ENCODE data around the gene THSD4. TPM values are rescaled to one million over a fixed set of nuclear protein-coding genes. Genes with fewer than 3 reads are reported as not detected.

Gene THSD4
- total RNA-seq, 2 experiments from 2014 or later: not detected

- no peak overlapping the region for H3K27ac ChIP-seq (ENCODE audit: low read depth in 1 of 2, low read length in 2 of 2)
- DNase-seq (no peak), ATAC-seq (ENCODE audit: poor library complexity) (no peak)
- no peaks in the 10 kb centered on the region for H3K36me3 ChIP-seq (ENCODE audit: insufficient read depth, low read length)
- Mint-ChIP-seq H3K36me3 (ENCODE audit: low read depth) (no peaks in the 10 kb centered on the region), H3K27ac (no peak overlapping the region), H3K27me3 (peaks cover 5% of the 10 kb centered on the region), H3K4me1 (ENCODE audit: low read depth) (no peaks in the 10 kb centered on the region), H3K9me3 (no peaks in the 10 kb centered on the region), H3K4me3 (no peak overlapping the region)
- ChIA-PET POLR2A (no interaction called here), CTCF (no interaction called here)
- H3K9me3 ChIP-seq (ENCODE audit: control insufficient read depth in 1 of 2, insufficient read depth in 1 of 2, low read length in 2 of 2): no peaks in the 10 kb centered on the region
- intact Hi-C loops (cut with DNase I, micrococcal nuclease): no loop called here
- H3K4me1 ChIP-seq (ENCODE audit: insufficient read depth, low read length): no peaks in the 10 kb centered on the region
- TF ChIP-seq CTCF (IDR thresholded peaks at IDR 0.05): no peak
- no peaks in the 10 kb centered on the region for H3K27me3 ChIP-seq (ENCODE audit: control insufficient read depth in 1 of 2, insufficient read depth in 2 of 2, low read length in 2 of 2)
- H3K4me3 ChIP-seq (ENCODE audit: low read length): no peak overlapping the region
These were observed 346.5 kb downstream of the THSD4 start for GRCh38 chr15:71461748-71462147.

- ChIA-PET CTCF (no interaction called here), POLR2A (no interaction called here)
These were observed 347.4 kb downstream of the THSD4 start for GRCh38 chr15:71462638-71463037.

GRCh38 chr15:71463156-71463665, 347.9 kb downstream of the THSD4 start:
- Histone ChIP-seq H3K9me3 (ENCODE audit: control insufficient read depth in 1 of 2, insufficient read depth in 1 of 2, low read length in 2 of 2) (no peaks in the 10 kb centered on the region), H3K4me3 (ENCODE audit: low read length) (no peak overlapping the region), H3K27ac (ENCODE audit: low read depth in 1 of 2, low read length in 2 of 2) (no peak overlapping the region), H3K4me1 (ENCODE audit: insufficient read depth, low read length) (no peaks in the 10 kb centered on the region), H3K27me3 (ENCODE audit: control insufficient read depth in 1 of 2, insufficient read depth in 2 of 2, low read length in 2 of 2) (no peaks in the 10 kb centered on the region), H3K36me3 (ENCODE audit: insufficient read depth, low read length) (no peaks in the 10 kb centered on the region)
- no peak for TF ChIP-seq CTCF (IDR thresholded peaks at IDR 0.05)
- ATAC-seq (ENCODE audit: poor library complexity) (no peak), DNase-seq (no peak)
- no peaks in the 10 kb centered on the region for H3K4me1 Mint-ChIP-seq (ENCODE audit: low read depth)
- no peaks in the 10 kb centered on the region for H3K27me3 Mint-ChIP-seq
- no peaks in the 10 kb centered on the region for H3K36me3 Mint-ChIP-seq (ENCODE audit: low read depth)
- intact Hi-C loops (cut with DNase I, micrococcal nuclease): no loop called here
- CTCF ChIA-PET: no interaction called here
- POLR2A ChIA-PET: no interaction called here
- H3K9me3 Mint-ChIP-seq: no peaks in the 10 kb centered on the region
- H3K4me3 Mint-ChIP-seq: no peak overlapping the region
- no peak overlapping the region for H3K27ac Mint-ChIP-seq

More at GRCh38 chr15:71462638-71463037, 347.4 kb downstream of the THSD4 start:
- H3K27me3 ChIP-seq (ENCODE audit: control insufficient read depth in 1 of 2, insufficient read depth in 2 of 2, low read length in 2 of 2): no peaks in the 10 kb centered on the region
- Mint-ChIP-seq H3K27ac (no peak overlapping the region), H3K27me3 (peaks cover 2% of the 10 kb centered on the region), H3K4me3 (no peak overlapping the region), H3K9me3 (no peaks in the 10 kb centered on the region), H3K36me3 (ENCODE audit: low read depth) (no peaks in the 10 kb centered on the region), H3K4me1 (ENCODE audit: low read depth) (no peaks in the 10 kb centered on the region)
- ATAC-seq (ENCODE audit: poor library complexity) (no peak), DNase-seq (no peak)
- no peak for TF ChIP-seq CTCF (IDR thresholded peaks at IDR 0.05)
- H3K4me1 ChIP-seq (ENCODE audit: insufficient read depth, low read length): no peaks in the 10 kb centered on the region
- H3K9me3 ChIP-seq (ENCODE audit: control insufficient read depth in 1 of 2, insufficient read depth in 1 of 2, low read length in 2 of 2): no peaks in the 10 kb centered on the region
- intact Hi-C loops (cut with DNase I, micrococcal nuclease): no loop called here
- H3K27ac ChIP-seq (ENCODE audit: low read depth in 1 of 2, low read length in 2 of 2): no peak overlapping the region
- H3K4me3 ChIP-seq (ENCODE audit: low read length): no peak overlapping the region
- no peaks in the 10 kb centered on the region for H3K36me3 ChIP-seq (ENCODE audit: insufficient read depth, low read length)

Measured in CD4-positive, alpha-beta T cell (primary cell).